NT2/D1 (cell line): ENCODE results near the gene TMEM240.

Source experiments
- DNase-seq: peaks from one replicate; pipeline ENCODE4 v3.0.0-alpha.2; 2011; ENCODE audit warnings: low read depth, low spot score
- H3K27me3 ChIP-seq: 2 replicates; pipeline ENCODE4 v1.6.0; 2011; ENCODE audit warnings: mild to moderate bottlenecking; ENCODE audit not compliant: insufficient read length, insufficient read depth
- H3K36me3 ChIP-seq: 2 replicates; pipeline ENCODE4 v1.6.1; 2011; ENCODE audit warnings: mild to moderate bottlenecking, low read length, mixed read lengths; ENCODE audit not compliant: insufficient read depth, insufficient read length
- H3K4me1 ChIP-seq: 2 replicates; pipeline ENCODE4 v1.5.1; 2011; ENCODE audit not compliant: insufficient read depth, insufficient read length
- H3K4me3 ChIP-seq: 2 replicates; pipeline ENCODE4 v1.5.1; 2011; ENCODE audit warnings: low read depth; ENCODE audit not compliant: insufficient read length
- H3K9ac ChIP-seq: 2 replicates; pipeline ENCODE4 v1.6.0; 2011; ENCODE audit warnings: low read depth; ENCODE audit not compliant: insufficient read length
- H3K9me3 ChIP-seq: 2 replicates; pipeline ENCODE4 v1.5.1; 2011; ENCODE audit warnings: mild to moderate bottlenecking, low read length; ENCODE audit not compliant: insufficient read depth
- SUZ12 ChIP-seq: IDR thresholded peaks from 2 replicates; pipeline ENCODE4 v1.6.1; 2011; ENCODE audit not compliant: insufficient read length, insufficient read depth; ENCODE audit errors: extremely low read depth
- YY1 ChIP-seq: IDR thresholded peaks from 2 replicates; pipeline ENCODE4 v1.6.1; 2011; ENCODE audit not compliant: insufficient read length, insufficient read depth
- ZNF274 ChIP-seq: IDR thresholded peaks from 2 replicates; pipeline ENCODE4 v1.6.1; 2011; ENCODE audit warnings: mild to moderate bottlenecking, low read depth, low read length

TMEM240 gene

GRCh38 chr1:1543706-1544099, 3.3 kb upstream of the TMEM240 start:
- no peaks in the 10 kb centered on the region for H3K27me3 ChIP-seq
- H3K4me1 ChIP-seq: peaks cover 12% of the 10 kb centered on the region
- H3K9ac ChIP-seq: no peak overlapping the region
- no peak overlapping the region for H3K4me3 ChIP-seq
- H3K36me3 ChIP-seq: peaks cover 70% of the 10 kb centered on the region
- no peak for DNase-seq
- no peaks in the 10 kb centered on the region for H3K9me3 ChIP-seq
- TF ChIP-seq ZNF274 (no peak), SUZ12 (no peak), YY1 (no peak)

DNA sequence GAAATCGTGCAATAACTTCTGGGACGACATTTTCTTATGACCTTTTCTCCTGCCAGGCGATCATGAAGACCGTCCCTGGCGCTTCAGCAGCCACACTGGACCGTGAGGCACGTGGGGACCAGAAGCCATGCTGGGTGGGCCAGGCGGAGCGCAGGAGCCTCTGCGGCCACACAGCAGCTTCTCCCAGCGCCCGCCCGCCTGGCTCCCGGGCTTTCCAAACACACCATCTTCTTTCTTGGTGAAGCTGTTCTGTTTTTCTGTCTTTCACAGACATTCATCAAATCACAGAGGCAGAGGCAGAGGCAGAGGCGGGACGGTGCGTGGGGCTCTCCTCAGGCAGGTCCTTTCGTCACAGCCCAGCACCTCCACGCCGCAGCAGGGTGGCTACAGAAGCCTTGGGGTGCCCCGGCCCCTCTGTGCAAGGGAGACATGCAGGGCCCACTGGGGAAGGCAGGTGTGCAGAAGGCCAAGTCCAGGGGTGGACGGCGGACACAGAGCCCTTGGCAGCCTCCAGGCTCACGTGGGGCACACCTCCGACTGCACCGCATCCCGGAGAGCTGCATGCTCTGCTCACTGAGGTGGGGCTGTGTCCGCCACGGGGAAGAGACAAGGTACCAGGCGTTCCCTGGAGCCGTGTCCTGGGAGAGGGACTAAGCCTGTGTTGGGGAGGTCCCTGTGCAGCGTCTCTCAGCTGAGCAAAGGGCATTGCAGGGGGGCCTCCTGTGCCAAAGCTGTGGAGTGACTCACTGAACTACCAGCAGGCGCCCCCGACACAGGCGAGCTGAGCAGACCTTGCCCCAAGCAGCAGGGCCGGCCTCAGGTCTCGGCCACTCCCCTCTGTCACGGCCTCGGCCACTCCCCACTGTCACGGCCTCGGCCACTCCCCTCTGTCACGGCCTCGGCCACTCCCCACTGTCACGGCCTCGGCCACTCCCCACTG, 2.6 kb upstream of the TMEM240 start:
- Histone ChIP-seq H3K4me1 (peaks cover 13% of the 10 kb centered on the region), H3K9me3 (no peaks in the 10 kb centered on the region), H3K36me3 (peaks cover 72% of the 10 kb centered on the region), H3K27me3 (no peaks in the 10 kb centered on the region), H3K4me3 (no peak overlapping the region), H3K9ac (no peak overlapping the region)
- TF ChIP-seq YY1: no peak
- TF ChIP-seq ZNF274: no peak
- no peak for TF ChIP-seq SUZ12
- no peak for DNase-seq

GRCh38 chr1:1541956-1542765, 1.7 kb upstream of the TMEM240 start:
- Histone ChIP-seq H3K4me1 (peaks cover 9% of the 10 kb centered on the region), H3K36me3 (peaks cover 70% of the 10 kb centered on the region), H3K9me3 (no peaks in the 10 kb centered on the region), H3K9ac (no peak overlapping the region), H3K27me3 (no peaks in the 10 kb centered on the region), H3K4me3 (no peak overlapping the region)
- TF ChIP-seq SUZ12: no peak
- no peak for TF ChIP-seq YY1
- no peak for TF ChIP-seq ZNF274
- no peak for DNase-seq

- peak overlapping the region; percentile 74 for H3K9ac ChIP-seq
- no peaks in the 10 kb centered on the region for H3K9me3 ChIP-seq
- TF ChIP-seq SUZ12 (no peak), ZNF274 (no peak), YY1 (no peak)
- H3K36me3 ChIP-seq: peaks cover 62% of the 10 kb centered on the region
- peaks cover 11% of the 10 kb centered on the region for H3K4me1 ChIP-seq
- H3K27me3 ChIP-seq: no peaks in the 10 kb centered on the region
- DNase-seq: no peak
- H3K4me3 ChIP-seq: peak overlapping the region; percentile 30
Observed at GRCh38 chr1:1540818-1541628, 599 bp upstream of the TMEM240 start.

DNA sequence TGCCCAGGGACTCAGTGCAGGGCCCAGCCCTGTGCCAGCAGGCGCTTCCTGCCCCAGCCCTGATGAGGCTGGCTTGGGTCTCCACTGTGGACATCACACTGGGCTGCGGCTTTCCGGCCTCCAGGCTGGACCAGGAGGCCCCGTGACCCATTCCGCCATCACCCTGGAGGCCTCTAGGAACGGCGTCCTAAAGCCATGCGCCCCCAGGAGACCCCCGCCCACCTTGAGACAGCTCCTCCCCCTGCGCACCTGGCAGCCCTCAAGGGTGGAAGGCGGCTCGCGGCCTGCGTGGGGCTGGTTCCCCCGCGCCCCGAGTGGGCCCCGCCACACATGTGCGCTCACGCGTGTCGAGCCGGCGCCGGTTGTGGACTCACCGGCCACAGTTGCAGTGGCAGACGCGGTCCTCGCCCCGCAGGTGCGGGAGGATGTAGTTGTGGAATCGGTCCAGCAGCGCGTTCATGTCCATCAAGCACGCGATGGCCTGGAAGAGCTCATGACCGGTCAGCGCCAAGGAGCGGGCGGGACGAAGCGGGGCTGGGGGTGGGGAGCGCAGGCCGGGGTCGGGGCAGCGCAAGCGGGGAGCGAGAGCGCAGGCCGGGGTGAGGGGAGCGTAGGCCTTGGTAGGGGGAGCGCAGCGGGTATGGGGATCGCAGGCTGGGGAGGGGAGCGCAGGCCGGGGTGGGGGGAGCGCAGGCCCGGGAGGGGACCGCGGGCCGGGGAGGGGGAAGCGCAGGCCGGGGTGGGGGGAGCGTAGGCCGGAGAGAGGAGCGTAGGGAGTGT, 924 bp downstream of the TMEM240 start:
- H3K27me3 ChIP-seq: no peaks in the 10 kb centered on the region
- peaks cover 11% of the 10 kb centered on the region for H3K4me1 ChIP-seq
- no peak for DNase-seq
- no peaks in the 10 kb centered on the region for H3K9me3 ChIP-seq
- peak overlapping the region; percentile 18 for H3K4me3 ChIP-seq
- TF ChIP-seq ZNF274 (no peak), SUZ12 (no peak), YY1 (no peak)
- H3K9ac ChIP-seq: peak overlapping the region; percentile 72
- H3K36me3 ChIP-seq: peaks cover 52% of the 10 kb centered on the region

GRCh38 chr1:1538989-1539309, 1.5 kb downstream of the TMEM240 start:
- Histone ChIP-seq H3K4me3 (no peak overlapping the region), H3K9ac (peak overlapping the region; percentile 72), H3K4me1 (peaks cover 11% of the 10 kb centered on the region), H3K36me3 (peaks cover 49% of the 10 kb centered on the region), H3K27me3 (no peaks in the 10 kb centered on the region), H3K9me3 (no peaks in the 10 kb centered on the region)
- TF ChIP-seq SUZ12: no peak
- no peak for TF ChIP-seq YY1
- no peak for TF ChIP-seq ZNF274
- DNase-seq: no peak
